Measurements from ENCODE around the gene ZNF367. TPM values are rescaled to one million over a fixed set of nuclear protein-coding genes. Genes with fewer than 3 reads are reported as not detected.

The ZNF367 gene
- total RNA-seq, 1 donor from 2014 or later, result 22.1 TPM

DNA sequence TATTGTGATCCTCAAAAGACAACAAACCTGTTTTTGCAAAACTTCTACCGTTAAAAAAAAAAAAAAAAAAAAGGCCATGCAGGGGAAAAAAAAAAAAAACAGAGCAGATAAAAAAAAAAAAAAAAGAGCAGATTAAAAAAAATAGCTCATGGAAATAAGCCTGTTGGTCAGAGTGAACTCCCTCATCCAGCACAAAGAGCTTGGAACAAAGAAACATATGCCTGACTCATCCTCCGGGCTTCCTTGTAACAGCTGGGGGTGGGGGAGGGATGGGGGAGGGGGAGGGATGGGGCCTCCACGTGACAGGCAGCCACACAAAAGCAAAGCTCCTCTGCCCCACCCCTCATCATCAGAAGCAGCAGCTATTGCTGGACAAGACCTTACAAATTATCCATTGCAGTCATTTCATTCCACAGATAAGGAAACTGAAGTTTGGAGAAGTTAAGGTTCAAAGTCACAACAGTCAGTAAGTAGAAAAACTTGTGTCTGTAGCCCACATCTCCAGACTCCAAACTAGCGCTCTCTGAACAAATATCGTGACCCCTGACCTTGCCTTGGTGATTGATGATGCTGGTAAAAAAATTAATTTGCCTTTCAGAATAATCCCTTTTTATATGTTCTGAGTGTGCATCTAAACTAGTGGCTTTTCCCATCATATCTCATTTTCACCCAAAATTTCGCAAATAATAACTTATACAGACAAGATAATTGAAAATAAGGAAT lies 73.6 kb downstream of the ZNF367 start:
- Mint-ChIP-seq H3K36me3 (ENCODE audit: low read depth) (no peaks in the 10 kb centered on the region), H3K27ac (no peak overlapping the region), H3K4me1 (peaks cover 6% of the 10 kb centered on the region), H3K27me3 (peaks cover 2% of the 10 kb centered on the region), H3K4me3 (no peak overlapping the region), H3K9me3 (no peaks in the 10 kb centered on the region)
- intact Hi-C loops (cut with micrococcal nuclease), result no loop called here
- no peak for DNase-seq

DNA sequence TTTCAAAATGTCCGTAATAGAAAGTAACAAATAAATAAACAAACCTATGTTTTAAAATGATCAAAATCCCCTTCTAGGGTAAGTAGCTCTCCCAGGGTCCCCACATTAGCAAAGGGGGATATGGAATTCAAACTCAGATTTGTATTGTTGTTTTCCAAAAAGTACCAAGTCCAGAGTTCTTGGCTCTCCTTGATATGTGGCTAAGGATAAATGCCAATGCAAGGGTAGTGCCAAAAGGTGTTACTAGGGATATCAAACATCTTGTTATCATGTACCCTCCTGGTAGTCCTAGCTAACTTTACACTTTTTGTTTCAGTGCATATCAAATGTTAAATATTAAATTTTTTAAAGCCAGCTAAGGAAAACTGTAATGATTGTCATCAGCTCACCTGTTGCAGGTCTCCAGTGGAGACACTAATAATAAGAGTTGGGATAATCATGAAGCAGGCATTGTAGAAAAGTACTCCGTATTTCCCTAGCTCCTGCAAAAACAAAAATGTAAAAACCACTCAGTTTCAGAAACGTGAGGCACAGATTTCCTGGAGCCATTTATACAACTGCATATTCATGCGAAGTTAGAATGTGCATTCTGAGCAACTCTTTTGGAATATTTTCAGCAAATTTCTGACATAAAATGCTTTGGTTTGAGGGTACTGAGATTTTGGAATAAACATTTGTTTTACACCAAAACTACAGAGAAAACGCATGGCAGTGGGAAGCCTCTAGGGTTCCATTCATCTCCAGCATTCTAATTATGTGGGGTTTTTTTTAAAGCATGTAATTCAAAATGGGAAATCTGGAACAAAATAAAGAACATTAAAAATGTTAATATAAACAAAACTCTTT lies 74.4 kb downstream of the ZNF367 start:
- Mint-ChIP-seq H3K27ac (no peak overlapping the region), H3K9me3 (no peaks in the 10 kb centered on the region), H3K27me3 (no peaks in the 10 kb centered on the region), H3K4me3 (no peak overlapping the region), H3K4me1 (peaks cover 6% of the 10 kb centered on the region), H3K36me3 (ENCODE audit: low read depth) (no peaks in the 10 kb centered on the region)
- intact Hi-C loops (cut with micrococcal nuclease), result no loop called here
- DNase-seq, result no peak

DNA sequence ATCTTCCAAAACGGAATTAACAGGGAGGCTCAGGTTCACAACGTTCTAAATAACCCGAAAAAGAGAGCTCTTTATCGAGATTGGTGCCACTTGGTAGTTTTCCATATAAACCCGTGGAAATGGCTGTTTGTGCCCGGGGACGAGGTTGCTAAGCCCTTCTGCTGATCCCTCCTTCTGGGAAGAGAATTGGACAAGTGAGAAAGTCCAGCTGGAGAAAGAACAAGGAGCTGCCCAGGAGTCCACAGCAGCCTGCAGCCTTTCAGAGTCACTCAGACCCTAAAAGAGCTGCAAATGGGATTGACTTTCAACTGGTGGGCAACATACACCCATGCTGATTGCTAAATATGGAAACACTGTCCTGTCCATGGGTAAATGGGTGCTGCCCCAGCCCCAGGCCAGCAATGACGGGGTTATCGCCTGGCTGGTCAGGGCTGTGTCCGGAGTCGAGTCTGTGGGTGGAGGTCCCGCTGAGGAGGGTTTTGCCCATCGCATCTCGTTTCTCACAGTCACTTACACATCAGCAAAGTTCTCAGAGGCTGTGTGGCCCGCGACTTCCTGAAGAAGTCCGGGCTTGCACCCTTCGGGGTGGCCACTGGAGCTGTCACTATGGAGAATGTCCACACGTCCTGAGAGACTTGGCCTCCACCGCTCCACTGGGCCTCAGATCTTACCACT lies 75.5 kb downstream of the ZNF367 start:
- intact Hi-C loops (cut with micrococcal nuclease), result no loop called here
- no peak overlapping the region for H3K4me3 Mint-ChIP-seq
- H3K4me1 Mint-ChIP-seq, result peaks cover 6% of the 10 kb centered on the region
- no peak for DNase-seq
- no peaks in the 10 kb centered on the region for H3K36me3 Mint-ChIP-seq (ENCODE audit: low read depth)
- no peaks in the 10 kb centered on the region for H3K9me3 Mint-ChIP-seq
- H3K27ac Mint-ChIP-seq, result no peak overlapping the region
- H3K27me3 Mint-ChIP-seq, result no peaks in the 10 kb centered on the region

DNA sequence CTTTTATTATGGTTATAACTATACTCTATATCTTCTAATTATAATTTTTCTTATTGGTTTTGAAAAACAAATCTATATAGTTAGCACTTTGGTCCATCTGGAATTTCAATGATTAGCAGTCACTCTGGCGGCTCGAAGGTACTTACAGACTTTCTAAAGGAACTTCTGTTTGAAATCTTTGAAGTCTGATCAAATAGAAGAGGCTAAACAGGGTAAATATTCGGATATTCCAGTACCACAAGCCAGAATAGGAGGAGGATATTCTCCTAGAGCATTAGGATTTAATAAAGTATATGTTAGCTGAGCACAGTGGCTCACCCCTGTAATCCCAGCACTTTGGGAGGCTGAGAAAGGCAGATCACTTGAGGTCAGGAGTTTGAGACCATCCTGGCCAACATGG lies 77.5 kb downstream of the ZNF367 start:
- H3K27ac Mint-ChIP-seq, result no peak overlapping the region

DNA sequence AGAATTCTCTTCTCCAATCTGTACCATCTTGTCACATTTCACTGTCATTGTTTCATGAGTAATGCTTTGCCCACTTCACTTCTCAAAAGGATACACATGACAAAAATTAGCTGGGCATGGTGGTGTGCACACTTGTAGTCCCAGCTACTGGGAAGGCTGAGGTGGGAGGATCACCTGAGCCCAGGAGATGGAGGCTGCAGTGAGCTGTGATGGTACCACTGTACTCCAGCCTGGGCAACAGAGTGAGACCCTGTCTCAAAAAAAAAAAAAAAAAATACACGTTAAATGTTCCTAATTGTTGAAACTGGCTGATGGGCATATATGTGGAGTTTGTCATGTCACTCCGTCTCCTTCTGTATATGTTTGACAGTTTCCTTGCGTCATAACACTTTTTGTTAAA lies 79.9 kb downstream of the ZNF367 start:
- no peaks in the 10 kb centered on the region for H3K27me3 Mint-ChIP-seq
- peaks cover 6% of the 10 kb centered on the region for H3K4me1 Mint-ChIP-seq
- H3K27ac Mint-ChIP-seq, result no peak overlapping the region
- no peak for DNase-seq
- intact Hi-C loops (cut with micrococcal nuclease), result no loop called here
- no peak overlapping the region for H3K4me3 Mint-ChIP-seq
- H3K9me3 Mint-ChIP-seq, result no peaks in the 10 kb centered on the region
- H3K36me3 Mint-ChIP-seq (ENCODE audit: low read depth), result no peaks in the 10 kb centered on the region

More for the DNA sequence above, 77.5 kb downstream of the ZNF367 start:
- H3K9me3 Mint-ChIP-seq, result no peaks in the 10 kb centered on the region
- DNase-seq, result no peak
- H3K27me3 Mint-ChIP-seq, result no peaks in the 10 kb centered on the region
- no peak overlapping the region for H3K4me3 Mint-ChIP-seq
- no peaks in the 10 kb centered on the region for H3K36me3 Mint-ChIP-seq (ENCODE audit: low read depth)
- H3K4me1 Mint-ChIP-seq, result peaks cover 6% of the 10 kb centered on the region
- intact Hi-C loops (cut with micrococcal nuclease), result no loop called here

Other genes with a start within 250 kb of the ZNF367 start
- gene HSD17B3, start 116.2 kb downstream of the ZNF367 start, total RNA-seq, result not detected in 2 replicates
- 5.2 and 6.1 TPM in 2 replicates for gene SLC35D2, start 34.7 kb downstream of the ZNF367 start, total RNA-seq
- gene HABP4, start 31.8 kb upstream of the ZNF367 start, total RNA-seq, result 8.8 and 9.1 TPM in 2 replicates
- 1.0 and 1.1 TPM in 2 replicates for gene CDC14B, start 201.5 kb upstream of the ZNF367 start, total RNA-seq
- 7.8 and 9.8 TPM in 2 replicates for gene PRXL2C, start 236.9 kb upstream of the ZNF367 start, total RNA-seq

All from activated CD4-positive, alpha-beta T cell treated with anti-CD3 and anti-CD28 coated beads, Interleukin-2, amount 10 ng/mL, durations not matched to agents 24 days and 14 days (primary cell).